SH-SY5Y (cell line): ENCODE measurements around the gene TBC1D14.

ENCODE experiments used
- GATA2 ChIP-seq: IDR thresholded peaks from 2 replicates; pipeline ENCODE4 v1.6.1; 2011; ENCODE audit warnings: mild to moderate bottlenecking, low read depth, low read length
- GATA3 ChIP-seq: IDR thresholded peaks from 2 replicates; pipeline ENCODE4 v1.6.1; 2011; ENCODE audit warnings: low read depth, mild to moderate bottlenecking, low read length, moderate library complexity

- no peak for TF ChIP-seq GATA2
- no peak for TF ChIP-seq GATA3
These were observed 113.9 kb downstream of the TBC1D14 start for GRCh38 chr4:7023486-7023885.
